Hepatocyte (in vitro differentiated cells): ENCODE measurements around the gene ST6GALNAC5. TPM values are rescaled to one million over a fixed set of nuclear protein-coding genes. Genes with fewer than 3 reads are reported as not detected.

Experiments used
- DNase-seq: peaks from one replicate; pipeline ENCODE4 v3.0.0-alpha.2; 2016; ENCODE audit warnings: low spot score
- H2AFZ ChIP-seq: fragments of 200-600 bp; sonication (generic); 2 replicates; pipeline ENCODE4 v1.6.0; 2016; ENCODE audit warnings: antibody characterized with exemption, mild to moderate bottlenecking
- H3K27ac ChIP-seq: fragments of 200-600 bp; sonication (generic); 2 replicates; pipeline ENCODE4 v1.5.1; 2016; ENCODE audit warnings: mild to moderate bottlenecking
- H3K27me3 ChIP-seq: fragments of 200-600 bp; sonication (generic); 2 replicates; pipeline ENCODE4 v1.6.1; 2016
- H3K36me3 ChIP-seq: fragments of 200-600 bp; sonication (generic); replicated peaks from 2 replicates; pipeline ENCODE4 v1.5.1; 2016; ENCODE audit warnings: low read depth; ENCODE audit not compliant: insufficient read depth
- H3K4me1 ChIP-seq: fragments of 200-600 bp; sonication (generic); 2 replicates; pipeline ENCODE4 v1.5.1; 2016; ENCODE audit warnings: mild to moderate bottlenecking, moderate library complexity; ENCODE audit not compliant: insufficient read depth
- H3K4me2 ChIP-seq: fragments of 200-600 bp; sonication (generic); 2 replicates; pipeline ENCODE4 v1.6.0; 2016
- H3K4me3 ChIP-seq: fragments of 200-600 bp; sonication (generic); 2 replicates; pipeline ENCODE4 v1.5.1; 2016; ENCODE audit warnings: mild to moderate bottlenecking
- H3K79me2 ChIP-seq: fragments of 200-600 bp; sonication (generic); 2 replicates; pipeline ENCODE4 v1.6.0; 2017; ENCODE audit warnings: mild to moderate bottlenecking
- H3K9me2 ChIP-seq: fragments of 200-600 bp; sonication (generic); replicated peaks from 2 replicates; pipeline ENCODE4 v1.6.0; 2017; ENCODE audit warnings: mild to moderate bottlenecking; ENCODE audit not compliant: insufficient read depth
- H3K9me3 ChIP-seq: fragments of 200-600 bp; sonication (generic); 2 replicates; pipeline ENCODE4 v1.5.1; 2016; ENCODE audit warnings: low read depth, mild to moderate bottlenecking
- H4K20me1 ChIP-seq: fragments of 200-600 bp; sonication (generic); 2 replicates; pipeline ENCODE4 v1.6.0; 2016; ENCODE audit warnings: mild to moderate bottlenecking; ENCODE audit not compliant: insufficient read depth, poor library complexity, severe bottlenecking
- EZH2 ChIP-seq: fragments of 200-600 bp; sonication (generic); IDR thresholded peaks from 2 replicates; pipeline ENCODE4 v1.6.1; 2016; ENCODE audit warnings: antibody characterized with exemption, mild to moderate bottlenecking, borderline replicate concordance
- EZH2phosphoT487 ChIP-seq: fragments of 200-600 bp; sonication (generic); IDR thresholded peaks from one replicate; pipeline ENCODE4 v1.6.1; 2018; ENCODE audit warnings: antibody characterized with exemption, mild to moderate bottlenecking, low read depth, moderate library complexity; ENCODE audit not compliant: unreplicated experiment, severe bottlenecking
- WGBS: methylation state at CpG from one replicate; pipeline ENCODE4 v1.1.6; 2016; ENCODE audit warnings: low lambda C conversion rate; ENCODE audit errors: missing lambda C conversion rate; 5-methylcytosine and 5-hydroxymethylcytosine counted together
- polyA plus RNA-seq: library from polyadenylated mRNA; unstranded; fragments of >200 nt; fragmentation: Nextera tagmentation; extraction: Ambion mirVana; gene quantifications from 2 replicates; pipeline ENCODE4 v1.2.1, GENCODE V29; 2016
- total RNA-seq: library from RNA; depleted of rRNA; stranded (reverse); fragments of >200 nt; gene quantifications from 2 replicates; pipeline ENCODE4 v1.2.3, GENCODE V29; 2014
- TF ChIP-seq, protein P1 (sequence below): fragments of 200-600 bp; sonication (generic); IDR thresholded peaks from 2 replicates; pipeline ENCODE4 v1.5.1; 2016; ENCODE audit warnings: antibody characterized with exemption, mild to moderate bottlenecking; ENCODE audit not compliant: poor library complexity

ST6GALNAC5 gene
- total and polyA plus RNA-seq, 2 experiments from 2014 or later: 3.6 to 3.7 TPM

DNA sequence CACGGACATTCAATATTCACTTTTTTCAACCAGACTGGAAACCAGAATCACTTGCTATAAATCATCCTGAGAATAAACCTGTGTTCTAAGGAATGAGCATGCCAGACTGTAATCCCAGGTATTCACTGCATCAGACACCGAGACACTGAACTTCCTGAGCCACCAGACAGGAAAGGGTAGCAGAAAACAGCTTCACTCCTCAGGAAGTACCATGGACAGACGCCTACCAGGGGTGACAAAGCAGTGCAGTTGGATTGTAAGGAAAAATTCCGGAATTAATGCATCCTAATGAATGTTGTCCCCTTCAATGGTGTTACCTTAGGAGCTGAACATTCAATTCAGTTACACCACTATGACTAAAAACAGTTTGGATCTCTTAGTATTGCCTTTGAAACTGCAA, 195.8 kb downstream of the ST6GALNAC5 start:
- no peaks in the 10 kb centered on the region for H3K9me2 ChIP-seq
- WGBS: 70% methylated on average over 4 of the region's 4 CpGs

DNA sequence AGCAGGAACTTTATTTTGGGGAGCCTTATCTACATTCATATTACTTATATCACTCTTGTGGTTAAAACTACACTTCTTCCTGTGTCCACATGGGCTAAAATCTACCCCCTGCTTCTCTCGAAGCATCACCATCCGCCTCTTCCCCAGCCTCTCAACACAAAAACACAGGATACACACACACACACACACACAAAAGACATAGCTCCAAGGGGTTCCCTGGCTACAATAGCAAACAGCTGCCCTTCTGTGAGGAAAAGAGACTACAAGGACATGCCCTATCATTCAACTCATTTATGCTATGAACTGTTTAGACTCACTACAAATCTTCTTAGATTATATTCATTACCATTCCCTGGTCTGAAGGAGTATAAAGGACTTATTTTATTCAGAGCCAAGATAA, 197.0 kb downstream of the ST6GALNAC5 start:
- no peaks in the 10 kb centered on the region for H4K20me1 ChIP-seq
- no peak overlapping the region for H3K27ac ChIP-seq
- H3K9me3 ChIP-seq: no peaks in the 10 kb centered on the region
- no peak overlapping the region for H2AFZ ChIP-seq
- no peaks in the 10 kb centered on the region for H3K9me2 ChIP-seq
- no peaks in the 10 kb centered on the region for H3K4me1 ChIP-seq
- H3K4me2 ChIP-seq: no peak overlapping the region
- no peaks in the 10 kb centered on the region for H3K27me3 ChIP-seq
- TF ChIP-seq EZH2: no peak
- no peak overlapping the region for H3K4me3 ChIP-seq
- DNase-seq: no peak
- WGBS: 100% methylated on average over 2 of the region's 2 CpGs
- no peaks in the 10 kb centered on the region for H3K36me3 ChIP-seq
- H3K79me2 ChIP-seq: no peaks in the 10 kb centered on the region

More for the DNA sequence above, 195.8 kb downstream of the ST6GALNAC5 start:
- Histone ChIP-seq H3K4me3 (no peak overlapping the region), H3K27me3 (no peaks in the 10 kb centered on the region), H3K4me1 (no peaks in the 10 kb centered on the region), H3K27ac (no peak overlapping the region), H3K9me3 (no peaks in the 10 kb centered on the region), H3K4me2 (no peak overlapping the region), H2AFZ (no peak overlapping the region), H4K20me1 (no peaks in the 10 kb centered on the region), H3K36me3 (no peaks in the 10 kb centered on the region), H3K79me2 (no peaks in the 10 kb centered on the region)
- DNase-seq: no peak
- TF ChIP-seq EZH2: no peak
- no peak for TF ChIP-seq EZH2phosphoT487
- TF ChIP-seq, protein P1, sequence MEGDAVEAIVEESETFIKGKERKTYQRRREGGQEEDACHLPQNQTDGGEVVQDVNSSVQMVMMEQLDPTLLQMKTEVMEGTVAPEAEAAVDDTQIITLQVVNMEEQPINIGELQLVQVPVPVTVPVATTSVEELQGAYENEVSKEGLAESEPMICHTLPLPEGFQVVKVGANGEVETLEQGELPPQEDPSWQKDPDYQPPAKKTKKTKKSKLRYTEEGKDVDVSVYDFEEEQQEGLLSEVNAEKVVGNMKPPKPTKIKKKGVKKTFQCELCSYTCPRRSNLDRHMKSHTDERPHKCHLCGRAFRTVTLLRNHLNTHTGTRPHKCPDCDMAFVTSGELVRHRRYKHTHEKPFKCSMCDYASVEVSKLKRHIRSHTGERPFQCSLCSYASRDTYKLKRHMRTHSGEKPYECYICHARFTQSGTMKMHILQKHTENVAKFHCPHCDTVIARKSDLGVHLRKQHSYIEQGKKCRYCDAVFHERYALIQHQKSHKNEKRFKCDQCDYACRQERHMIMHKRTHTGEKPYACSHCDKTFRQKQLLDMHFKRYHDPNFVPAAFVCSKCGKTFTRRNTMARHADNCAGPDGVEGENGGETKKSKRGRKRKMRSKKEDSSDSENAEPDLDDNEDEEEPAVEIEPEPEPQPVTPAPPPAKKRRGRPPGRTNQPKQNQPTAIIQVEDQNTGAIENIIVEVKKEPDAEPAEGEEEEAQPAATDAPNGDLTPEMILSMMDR: no peak

DNA sequence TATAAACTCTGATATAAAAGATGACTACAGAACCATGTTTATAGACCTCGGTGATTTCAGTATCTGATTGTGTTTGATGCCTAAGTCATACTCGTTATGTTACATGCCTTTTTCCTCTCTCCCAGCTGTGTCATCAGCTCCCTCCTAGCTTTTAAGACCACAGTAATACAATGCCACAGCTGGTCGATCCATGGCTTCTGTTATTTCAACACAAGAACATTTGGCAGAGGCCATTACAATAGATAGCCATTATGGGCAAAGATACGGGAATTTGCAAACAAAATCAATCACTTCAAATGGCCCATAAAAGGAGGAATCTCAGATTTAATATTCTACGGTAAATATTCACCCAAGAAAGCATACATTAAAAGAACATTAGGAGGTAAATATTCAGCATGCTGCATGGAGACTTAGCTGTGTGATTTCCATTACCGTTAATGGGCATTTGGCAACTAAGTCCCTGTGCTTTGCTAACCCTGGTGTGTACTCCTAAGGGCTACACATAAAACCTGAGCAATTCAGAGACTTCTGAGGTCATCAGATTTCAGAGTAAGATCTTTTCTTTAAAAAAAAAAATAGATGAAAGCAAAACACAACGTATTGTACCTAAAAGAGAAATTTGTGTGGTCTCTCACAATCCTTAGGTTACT, 198.5 kb downstream of the ST6GALNAC5 start:
- Histone ChIP-seq H3K4me1 (no peaks in the 10 kb centered on the region), H3K9me3 (no peaks in the 10 kb centered on the region), H3K4me3 (no peak overlapping the region), H3K4me2 (no peak overlapping the region), H3K36me3 (no peaks in the 10 kb centered on the region), H3K9me2 (no peaks in the 10 kb centered on the region), H3K27ac (no peak overlapping the region), H3K79me2 (no peaks in the 10 kb centered on the region), H4K20me1 (no peaks in the 10 kb centered on the region), H3K27me3 (no peaks in the 10 kb centered on the region), H2AFZ (no peak overlapping the region)
- no peak for DNase-seq
- no peak for TF ChIP-seq EZH2
- no peak for TF ChIP-seq EZH2phosphoT487
- TF ChIP-seq, protein P1: no peak
- 78% methylated on average over 7 of the region's 7 CpGs for WGBS

DNA sequence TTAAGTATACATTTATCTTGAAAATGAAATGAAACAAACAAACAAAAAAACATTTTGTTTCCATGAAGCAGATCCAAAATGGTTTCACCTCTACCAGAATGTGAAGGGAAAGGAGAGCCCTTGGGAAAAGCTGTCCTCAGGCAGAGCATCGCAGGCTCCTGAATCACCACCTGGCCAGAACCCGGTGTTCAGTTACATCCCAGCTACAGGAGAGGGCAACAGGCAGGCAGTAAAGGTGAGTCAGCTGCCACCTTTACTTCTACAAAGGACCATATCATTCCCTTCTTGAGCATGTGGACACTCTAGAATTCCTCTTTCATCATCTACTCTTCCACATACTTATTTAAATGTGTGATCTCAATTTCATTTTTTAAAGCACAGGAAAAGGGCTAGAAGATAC, 200.7 kb downstream of the ST6GALNAC5 start:
- H2AFZ ChIP-seq: no peak overlapping the region
- H4K20me1 ChIP-seq: no peaks in the 10 kb centered on the region
- TF ChIP-seq, protein P1: no peak
- TF ChIP-seq EZH2: no peak
- no peak for TF ChIP-seq EZH2phosphoT487
- no peak overlapping the region for H3K4me3 ChIP-seq
- no peaks in the 10 kb centered on the region for H3K27me3 ChIP-seq
- no peak for DNase-seq
- H3K36me3 ChIP-seq: no peaks in the 10 kb centered on the region
- H3K79me2 ChIP-seq: no peaks in the 10 kb centered on the region
- no peak overlapping the region for H3K4me2 ChIP-seq
- no peak overlapping the region for H3K27ac ChIP-seq
- H3K9me3 ChIP-seq: no peaks in the 10 kb centered on the region
- H3K9me2 ChIP-seq: no peaks in the 10 kb centered on the region
- WGBS: 87% methylated on average over 2 of the region's 2 CpGs
- no peaks in the 10 kb centered on the region for H3K4me1 ChIP-seq
